ENCODE measurements around the gene SEMA5B. TPM values are rescaled to one million over a fixed set of nuclear protein-coding genes. Genes with fewer than 3 reads are reported as not detected.

Gene SEMA5B
- total and polyA plus RNA-seq, 2 donors (not counting 1 experiment from before 2014, with no cell fraction given), result not detected

GRCh38 chr3:122890077-122890719 is 137.4 kb downstream of the SEMA5B start:
- H3K9me3 Mint-ChIP-seq (ENCODE audit: insufficient read depth), result no peaks in the 10 kb centered on the region
- H4K20me1 ChIP-seq (ENCODE audit: control insufficient read depth, insufficient read depth, low read length, poor library complexity, severe bottlenecking), result no peaks in the 10 kb centered on the region
- no peaks in the 10 kb centered on the region for H3K27me3 Mint-ChIP-seq
- DNase-seq (peak; percentile 32), ATAC-seq (ENCODE audit: low read depth) (peak; percentile 36)
- CTCF ChIA-PET, result interaction anchor here (0.6 kb wide), 1 partner anchor 135 kb away, joined by 3 read pairs; no protein-coding TSS in a partner anchor
- H3K27ac ChIP-seq (ENCODE audit: low read length in 2 of 2), result peak overlapping the region in 1 of 2 donors; percentile 21
- H3K9ac ChIP-seq (ENCODE audit: low read length), result peak overlapping the region; percentile 5
- intact Hi-C loops (cut with micrococcal nuclease), result no loop called here
- H3K36me3 ChIP-seq (replicated peaks in 1 of 2; ENCODE audit: control extremely low read depth in 1 of 2, control insufficient read depth in 1 of 2, extremely low read depth in 1 of 2, insufficient read depth in 2 of 2, low read length in 1 of 2), result no peaks in the 10 kb centered on the region
- no peak overlapping the region for H3K4me3 ChIP-seq (ENCODE audit: control extremely low read depth in 1 of 5, extremely low read depth in 1 of 5, insufficient read depth in 1 of 5, low read depth in 2 of 5, low read length in 4 of 5)
- no peaks in the 10 kb centered on the region for H3K9me3 ChIP-seq (ENCODE audit: control extremely low read depth in 1 of 3, control insufficient read depth in 2 of 3, insufficient read depth in 1 of 3, low read length in 2 of 3)
- 34% methylated on average over 2 of the region's 6 CpGs for WGBS (ENCODE audit: insufficient coverage)
- H3K79me2 ChIP-seq (ENCODE audit: control insufficient read depth, insufficient read depth, low read length), result no peaks in the 10 kb centered on the region
- no peak overlapping the region for H2AFZ ChIP-seq (ENCODE audit: insufficient read depth, low read depth, low read length, poor library complexity, severe bottlenecking)
- no peak overlapping the region for H3K27ac Mint-ChIP-seq
- H3K4me3 Mint-ChIP-seq, result no peak overlapping the region
- H3K27me3 ChIP-seq (replicated peaks in 1 of 4; ENCODE audit: control extremely low read depth in 1 of 4, control insufficient read depth in 3 of 4, insufficient read depth in 4 of 4, low read length in 3 of 4), result no peaks in the 10 kb centered on the region
- peak overlapping the region; percentile 36 for H3K4me2 ChIP-seq (replicated peaks; ENCODE audit: low read depth, low read length, poor library complexity, severe bottlenecking)
- POLR2A ChIA-PET, result no interaction called here
- H3K4me1 ChIP-seq (ENCODE audit: control insufficient read depth in 2 of 2, insufficient read depth in 2 of 2, low read length in 2 of 2), result peaks cover 45 to 46% of the 10 kb centered on the region in 2 donors
- H3K4me1 Mint-ChIP-seq, result peaks cover 52% of the 10 kb centered on the region
- TF ChIP-seq EZH2 (IDR thresholded peaks at IDR 0.05; ENCODE audit: borderline replicate concordance, insufficient read depth, low read depth, low read length, poor library complexity, severe bottlenecking), result no peak
- TF ChIP-seq CTCF (IDR thresholded peaks at IDR 0.05), result no peak

GRCh38 chr3:122886946-122887345 is 140.6 kb downstream of the SEMA5B start:
- intact Hi-C loops (cut with micrococcal nuclease), result no loop called here

More at GRCh38 chr3:122886946-122887345, 140.6 kb downstream of the SEMA5B start:
- H3K4me1 ChIP-seq (ENCODE audit: control insufficient read depth in 2 of 2, insufficient read depth in 2 of 2, low read length in 2 of 2), result peaks cover 38 to 46% of the 10 kb centered on the region in 2 donors
- H3K79me2 ChIP-seq (ENCODE audit: control insufficient read depth, insufficient read depth, low read length), result no peaks in the 10 kb centered on the region
- Mint-ChIP-seq H3K27me3 (no peaks in the 10 kb centered on the region), H3K9me3 (ENCODE audit: insufficient read depth) (no peaks in the 10 kb centered on the region), H3K27ac (peak overlapping the region; percentile 58), H3K4me3 (peak overlapping the region; percentile 45), H3K4me1 (peaks cover 46% of the 10 kb centered on the region)
- no peaks in the 10 kb centered on the region for H3K36me3 ChIP-seq (replicated peaks in 1 of 2; ENCODE audit: control extremely low read depth in 1 of 2, control insufficient read depth in 1 of 2, extremely low read depth in 1 of 2, insufficient read depth in 2 of 2, low read length in 1 of 2)
- H3K9me3 ChIP-seq (ENCODE audit: control extremely low read depth in 1 of 3, control insufficient read depth in 2 of 3, insufficient read depth in 1 of 3, low read length in 2 of 3), result no peaks in the 10 kb centered on the region
- TF ChIP-seq CTCF (IDR thresholded peaks at IDR 0.05) (no peak), EZH2 (IDR thresholded peaks at IDR 0.05; ENCODE audit: borderline replicate concordance, insufficient read depth, low read depth, low read length, poor library complexity, severe bottlenecking) (no peak)
- ChIA-PET POLR2A (no interaction called here), CTCF (interaction anchor here (1.6 kb wide), 1 partner anchor 132 kb away, joined by 3 read pairs; no protein-coding TSS in a partner anchor)
- H3K4me3 ChIP-seq (ENCODE audit: control extremely low read depth in 1 of 5, extremely low read depth in 1 of 5, insufficient read depth in 1 of 5, low read depth in 2 of 5, low read length in 4 of 5), result no peak overlapping the region
- peak overlapping the region in 1 of 2 donors; percentile 73 for H3K27ac ChIP-seq (ENCODE audit: low read length in 2 of 2)
- DNase-seq (peak; percentile 41), ATAC-seq (ENCODE audit: low read depth) (peak; percentile 47)
- peak overlapping the region; percentile 50 for H3K4me2 ChIP-seq (replicated peaks; ENCODE audit: low read depth, low read length, poor library complexity, severe bottlenecking)
- WGBS (ENCODE audit: insufficient coverage), result no CpG with 5 or more reads among the region's 4 CpGs
- no peaks in the 10 kb centered on the region for H4K20me1 ChIP-seq (ENCODE audit: control insufficient read depth, insufficient read depth, low read length, poor library complexity, severe bottlenecking)
- peak overlapping the region; percentile 6 for H3K9ac ChIP-seq (ENCODE audit: low read length)
- peak overlapping the region; percentile 34 for H2AFZ ChIP-seq (ENCODE audit: insufficient read depth, low read depth, low read length, poor library complexity, severe bottlenecking)
- no peaks in the 10 kb centered on the region for H3K27me3 ChIP-seq (replicated peaks in 1 of 4; ENCODE audit: control extremely low read depth in 1 of 4, control insufficient read depth in 3 of 4, insufficient read depth in 4 of 4, low read length in 3 of 4)
